ENCODE measurements around the gene SLC35F1. TPM values are rescaled to one million over a fixed set of nuclear protein-coding genes. Genes with fewer than 3 reads are reported as not detected.
A peak's percentile ranks its signal among the peaks of the same experiment; 100 is the strongest.

The SLC35F1 gene
- total RNA-seq, 1 donor from 2014 or later, result 0.23 TPM

- Mint-ChIP-seq H3K9me3 (ENCODE audit: unreplicated experiment) (no peaks in the 10 kb centered on the region), H3K27ac (ENCODE audit: unreplicated experiment) (no peak overlapping the region), H3K4me1 (ENCODE audit: unreplicated experiment) (no peaks in the 10 kb centered on the region)
Observed at GRCh38 chr6:118260833-118261232, 353.8 kb downstream of the SLC35F1 start.

GRCh38 chr6:118263921-118264486, 356.9 kb downstream of the SLC35F1 start:
- peaks cover 3% of the 10 kb centered on the region for H3K27me3 Mint-ChIP-seq (ENCODE audit: unreplicated experiment)
- H3K36me3 Mint-ChIP-seq (ENCODE audit: low read depth, unreplicated experiment), result no peaks in the 10 kb centered on the region

More at GRCh38 chr6:118260833-118261232, 353.8 kb downstream of the SLC35F1 start:
- Mint-ChIP-seq H3K27me3 (ENCODE audit: unreplicated experiment) (peaks cover 4% of the 10 kb centered on the region), H3K36me3 (ENCODE audit: low read depth, unreplicated experiment) (no peaks in the 10 kb centered on the region), H3K4me3 (ENCODE audit: unreplicated experiment) (no peak overlapping the region)
- no peak for TF ChIP-seq CTCF (IDR thresholded peaks at IDR 0.05; ENCODE audit: unreplicated experiment)
- DNase-seq (ENCODE audit: low spot score), result no peak

GRCh38 chr6:118269659-118270058, 362.6 kb downstream of the SLC35F1 start:
- no peaks in the 10 kb centered on the region for H3K4me1 Mint-ChIP-seq (ENCODE audit: unreplicated experiment)
- no peak overlapping the region for H3K4me3 Mint-ChIP-seq (ENCODE audit: unreplicated experiment)
- no peak for DNase-seq (ENCODE audit: low spot score)
- no peaks in the 10 kb centered on the region for H3K36me3 Mint-ChIP-seq (ENCODE audit: low read depth, unreplicated experiment)
- H3K27ac Mint-ChIP-seq (ENCODE audit: unreplicated experiment), result no peak overlapping the region
- TF ChIP-seq CTCF (IDR thresholded peaks at IDR 0.05; ENCODE audit: unreplicated experiment), result no peak
- H3K27me3 Mint-ChIP-seq (ENCODE audit: unreplicated experiment), result no peaks in the 10 kb centered on the region
- H3K9me3 Mint-ChIP-seq (ENCODE audit: unreplicated experiment), result no peaks in the 10 kb centered on the region

More at GRCh38 chr6:118263921-118264486, 356.9 kb downstream of the SLC35F1 start:
- peak; percentile 46 for DNase-seq (ENCODE audit: low spot score)
- Mint-ChIP-seq H3K4me3 (ENCODE audit: unreplicated experiment) (no peak overlapping the region), H3K27ac (ENCODE audit: unreplicated experiment) (no peak overlapping the region), H3K4me1 (ENCODE audit: unreplicated experiment) (no peaks in the 10 kb centered on the region), H3K9me3 (ENCODE audit: unreplicated experiment) (no peaks in the 10 kb centered on the region)
- no peak for TF ChIP-seq CTCF (IDR thresholded peaks at IDR 0.05; ENCODE audit: unreplicated experiment)

GRCh38 chr6:118277631-118278030, 370.6 kb downstream of the SLC35F1 start:
- H3K36me3 Mint-ChIP-seq (ENCODE audit: low read depth, unreplicated experiment), result no peaks in the 10 kb centered on the region
- H3K27me3 Mint-ChIP-seq (ENCODE audit: unreplicated experiment), result peaks cover 3% of the 10 kb centered on the region
- no peak overlapping the region for H3K4me3 Mint-ChIP-seq (ENCODE audit: unreplicated experiment)
- H3K27ac Mint-ChIP-seq (ENCODE audit: unreplicated experiment), result no peak overlapping the region
- DNase-seq (ENCODE audit: low spot score), result no peak
- H3K9me3 Mint-ChIP-seq (ENCODE audit: unreplicated experiment), result no peaks in the 10 kb centered on the region
- no peak for TF ChIP-seq CTCF (IDR thresholded peaks at IDR 0.05; ENCODE audit: unreplicated experiment)
- no peaks in the 10 kb centered on the region for H3K4me1 Mint-ChIP-seq (ENCODE audit: unreplicated experiment)

GRCh38 chr6:118280210-118280609, 373.1 kb downstream of the SLC35F1 start:
- Mint-ChIP-seq H3K27ac (ENCODE audit: unreplicated experiment) (no peak overlapping the region), H3K4me3 (ENCODE audit: unreplicated experiment) (no peak overlapping the region), H3K36me3 (ENCODE audit: low read depth, unreplicated experiment) (no peaks in the 10 kb centered on the region), H3K27me3 (ENCODE audit: unreplicated experiment) (peaks cover 3% of the 10 kb centered on the region), H3K9me3 (ENCODE audit: unreplicated experiment) (no peaks in the 10 kb centered on the region), H3K4me1 (ENCODE audit: unreplicated experiment) (no peaks in the 10 kb centered on the region)
- DNase-seq (ENCODE audit: low spot score), result no peak
- TF ChIP-seq CTCF (IDR thresholded peaks at IDR 0.05; ENCODE audit: unreplicated experiment), result no peak
